Measurements from ENCODE around the gene TBX6. TPM values are rescaled to one million over a fixed set of nuclear protein-coding genes. Genes with fewer than 3 reads are reported as not detected.

The TBX6 gene
- total RNA-seq, 2 donors from 2014 or later: 3.0 to 6.3 TPM

- H3K36me3 Mint-ChIP-seq (ENCODE audit: low read depth): peaks cover 26% of the 10 kb centered on the region
- 88 to 100% methylated on average over 2 of the region's 2 CpGs for WGBS, 2 experiments (ENCODE audit: insufficient coverage in 1 of 2, insufficient read length in 1 of 2)
- no peak overlapping the region for H3K4me3 ChIP-seq (ENCODE audit: low read length)
- no peak for TF ChIP-seq CTCF (conservative IDR thresholded peaks at IDR 0.05)
- no peak overlapping the region for H3K4me3 Mint-ChIP-seq
- no peak for DNase-seq
- no peaks in the 10 kb centered on the region for H3K4me1 ChIP-seq (ENCODE audit: control insufficient read depth, insufficient read depth, low read length)
- no peaks in the 10 kb centered on the region for H3K27me3 Mint-ChIP-seq (ENCODE audit: insufficient read depth)
- H3K9me3 ChIP-seq (ENCODE audit: control insufficient read depth, low read length): no peaks in the 10 kb centered on the region
- peaks cover 7% of the 10 kb centered on the region for H3K4me1 Mint-ChIP-seq
- H3K9me3 Mint-ChIP-seq: no peaks in the 10 kb centered on the region
- H3K27ac Mint-ChIP-seq: no peak overlapping the region
- H3K36me3 ChIP-seq (ENCODE audit: control insufficient read depth, insufficient read depth, low read length): peaks cover 5% of the 10 kb centered on the region
- H3K9ac ChIP-seq (ENCODE audit: extremely low read depth, low read length, poor library complexity, severe bottlenecking): no peak overlapping the region
- H3K27me3 ChIP-seq (ENCODE audit: control insufficient read depth, insufficient read depth, low read length, poor library complexity, severe bottlenecking): no peaks in the 10 kb centered on the region
- H3K27ac ChIP-seq (ENCODE audit: low read depth, low read length): no peak overlapping the region
Measured at GRCh38 chr16:30119428-30119827, 27.7 kb upstream of the TBX6 start.

- Histone ChIP-seq H3K4me3 (ENCODE audit: low read length) (no peak overlapping the region), H3K9me3 (ENCODE audit: control insufficient read depth, low read length) (no peaks in the 10 kb centered on the region)
- WGBS, 2 experiments (ENCODE audit: insufficient coverage in 1 of 2, insufficient read length in 1 of 2): 97% methylated on average over 9 to 10 of the region's 10 CpGs
Measured at GRCh38 chr16:30117768-30118167, 26.0 kb upstream of the TBX6 start.

GRCh38 chr16:30116291-30117207 is 24.8 kb upstream of the TBX6 start:
- DNase-seq: no peak
- no peak for TF ChIP-seq CTCF (conservative IDR thresholded peaks at IDR 0.05)

More at GRCh38 chr16:30117768-30118167, 26.0 kb upstream of the TBX6 start:
- DNase-seq: no peak
- TF ChIP-seq CTCF (conservative IDR thresholded peaks at IDR 0.05): no peak
- H3K36me3 Mint-ChIP-seq (ENCODE audit: low read depth): peaks cover 29% of the 10 kb centered on the region
- H3K4me3 Mint-ChIP-seq: no peak overlapping the region
- no peak overlapping the region for H3K27ac ChIP-seq (ENCODE audit: low read depth, low read length)
- H3K27me3 Mint-ChIP-seq (ENCODE audit: insufficient read depth): no peaks in the 10 kb centered on the region
- H3K27me3 ChIP-seq (ENCODE audit: control insufficient read depth, insufficient read depth, low read length, poor library complexity, severe bottlenecking): no peaks in the 10 kb centered on the region
- no peaks in the 10 kb centered on the region for H3K9me3 Mint-ChIP-seq
- no peak overlapping the region for H3K27ac Mint-ChIP-seq
- peaks cover 2% of the 10 kb centered on the region for H3K4me1 Mint-ChIP-seq
- no peaks in the 10 kb centered on the region for H3K4me1 ChIP-seq (ENCODE audit: control insufficient read depth, insufficient read depth, low read length)
- H3K9ac ChIP-seq (ENCODE audit: extremely low read depth, low read length, poor library complexity, severe bottlenecking): no peak overlapping the region
- H3K36me3 ChIP-seq (ENCODE audit: control insufficient read depth, insufficient read depth, low read length): peaks cover 5% of the 10 kb centered on the region

More at GRCh38 chr16:30116291-30117207, 24.8 kb upstream of the TBX6 start:
- Histone ChIP-seq H3K4me3 (ENCODE audit: low read length) (no peak overlapping the region), H3K36me3 (ENCODE audit: control insufficient read depth, insufficient read depth, low read length) (peaks cover 5% of the 10 kb centered on the region), H3K27ac (ENCODE audit: low read depth, low read length) (no peak overlapping the region), H3K4me1 (ENCODE audit: control insufficient read depth, insufficient read depth, low read length) (no peaks in the 10 kb centered on the region), H3K27me3 (ENCODE audit: control insufficient read depth, insufficient read depth, low read length, poor library complexity, severe bottlenecking) (no peaks in the 10 kb centered on the region), H3K9me3 (ENCODE audit: control insufficient read depth, low read length) (no peaks in the 10 kb centered on the region), H3K9ac (ENCODE audit: extremely low read depth, low read length, poor library complexity, severe bottlenecking) (no peak overlapping the region)
- no peak overlapping the region for H3K4me3 Mint-ChIP-seq
- WGBS, 2 experiments (ENCODE audit: insufficient coverage in 1 of 2, insufficient read length in 1 of 2): 94 to 96% methylated on average over 8 to 16 of the region's 16 CpGs
- H3K36me3 Mint-ChIP-seq (ENCODE audit: low read depth): peaks cover 29% of the 10 kb centered on the region
- no peaks in the 10 kb centered on the region for H3K9me3 Mint-ChIP-seq
- H3K27me3 Mint-ChIP-seq (ENCODE audit: insufficient read depth): no peaks in the 10 kb centered on the region
- no peaks in the 10 kb centered on the region for H3K4me1 Mint-ChIP-seq
- H3K27ac Mint-ChIP-seq: no peak overlapping the region

Measured in endodermal cell (in vitro differentiated cells).